Testis (tissue), 3 donors: ENCODE measurements around the gene ACCSL. TPM values are rescaled to one million over a fixed set of nuclear protein-coding genes. Genes with fewer than 3 reads are reported as not detected.
A peak's percentile ranks its signal among the peaks of the same experiment; 100 is the strongest.

ENCODE experiments used
- DNase-seq: peaks from one replicate; pipeline ENCODE4 v3.0.0-alpha.2; 2019
- H3K27ac ChIP-seq, 2 donors: fragments of 200-600 bp; sonication (generic); one replicate each; pipeline ENCODE4 v1.5.1; 2019
- H3K27me3 ChIP-seq: fragments of 200-600 bp; sonication (generic); one replicate; pipeline ENCODE4 v1.5.1; 2019
- H3K36me3 ChIP-seq: fragments of 200-600 bp; sonication (generic); one replicate; pipeline ENCODE4 v1.5.1; 2017; ENCODE audit warnings: low read depth; ENCODE audit errors: missing control alignments
- H3K4me1 ChIP-seq: fragments of 200-600 bp; sonication (generic); one replicate; pipeline ENCODE4 v1.5.1; 2019
- H3K4me3 ChIP-seq, 2 donors: fragments of 200-600 bp; sonication (generic); one replicate each; pipeline ENCODE4 v1.5.1; 2017 to 2019
- H3K9me3 ChIP-seq: fragments of 200-600 bp; sonication (generic); one replicate; pipeline ENCODE4 v1.5.1; 2017
- CTCF ChIP-seq, 3 experiments: fragments of 450-650 bp in 2 of 3; fragments of 200-600 bp in 1 of 3; sonication (generic) in 1 of 3; IDR thresholded peaks; one replicate each; pipeline ENCODE4 v1.5.1; 2016 to 2019; ENCODE audit warnings: antibody characterized with exemption in 3 of 3, mild to moderate bottlenecking in 2 of 3, moderate library complexity in 1 of 3
- POLR2A ChIP-seq: fragments of 450-650 bp; IDR thresholded peaks from one replicate; pipeline ENCODE4 v1.6.1; 2017; ENCODE audit warnings: antibody characterized with exemption, mild to moderate bottlenecking, moderate library complexity
- WGBS, 2 donors: methylation state at CpG; one replicate each; pipeline ENCODE4 v1.1.5; 2018; 5-methylcytosine and 5-hydroxymethylcytosine counted together
- intact Hi-C: fragments of 100-400 bp; cut with DNase I; formaldehyde crosslinking; loops from one replicate; pipeline ENCODE4 v1.15.1; 2023; ENCODE audit warnings: low total_unique reads
- polyA plus RNA-seq: library from polyadenylated mRNA; stranded (reverse); fragments of 350-450 nt; fragmentation: Illumina TruSeq; extraction: RNeasy Lipid Tissue Mini Kit (QIAGEN cat#74804); gene quantifications from one replicate; pipeline ENCODE4 v1.2.3, GENCODE V29; 2014; ENCODE audit warnings: low read depth, low replicate concordance; ENCODE audit not compliant: insufficient read depth
- total RNA-seq, 2 donors: library from RNA; depleted of rRNA; stranded (reverse); fragments of >200 nt; gene quantifications; one replicate each; pipeline ENCODE4 v1.2.3, GENCODE V29; 2016

ACCSL gene
- total and polyA plus RNA-seq, 3 donors from 2014 or later: 0.25 to 0.79 (median 0.67) TPM

GRCh38 chr11:44088871-44089270 is 41.1 kb downstream of the ACCSL start:
- no peak overlapping the region for H3K4me3 ChIP-seq
- H3K27me3 ChIP-seq: no peaks in the 10 kb centered on the region
- DNase-seq: no peak
- no peak overlapping the region for H3K27ac ChIP-seq
- no peaks in the 10 kb centered on the region for H3K9me3 ChIP-seq
- WGBS, 2 donors: 60 to 91% methylated on average over 4 of the region's 4 CpGs
- TF ChIP-seq CTCF (IDR thresholded peaks at IDR 0.05) (no peak), POLR2A (no peak)
- intact Hi-C loops: no loop called here
- no peaks in the 10 kb centered on the region for H3K36me3 ChIP-seq
- no peaks in the 10 kb centered on the region for H3K4me1 ChIP-seq

- no peak for DNase-seq
- Histone ChIP-seq H3K9me3 (no peaks in the 10 kb centered on the region), H3K4me1 (no peaks in the 10 kb centered on the region), H3K4me3 (no peak overlapping the region), H3K27ac (no peak overlapping the region), H3K36me3 (no peaks in the 10 kb centered on the region), H3K27me3 (no peaks in the 10 kb centered on the region)
- 86 to 100% methylated on average over 1 of the region's 1 CpG for WGBS, 2 donors
- TF ChIP-seq CTCF (IDR thresholded peaks at IDR 0.05): no peak
- no peak for TF ChIP-seq POLR2A
- intact Hi-C loops: loop anchor here (10.0 kb wide), 1 partner anchor 444 kb away; no protein-coding TSS in a partner anchor
These were observed 42.8 kb downstream of the ACCSL start for GRCh38 chr11:44090539-44090938.

GRCh38 chr11:44094260-44094868 is 46.6 kb downstream of the ACCSL start:
- Histone ChIP-seq H3K27ac (no peak overlapping the region), H3K4me1 (peaks cover 8% of the 10 kb centered on the region), H3K36me3 (no peaks in the 10 kb centered on the region), H3K27me3 (no peaks in the 10 kb centered on the region), H3K4me3 (no peak overlapping the region), H3K9me3 (no peaks in the 10 kb centered on the region)
- TF ChIP-seq POLR2A (no peak), CTCF (IDR thresholded peaks at IDR 0.05) (peak; percentile 51 to 79 (median 77))
- intact Hi-C loops: loop anchor here (10.0 kb wide), 1 partner anchor 440 kb away; no protein-coding TSS in a partner anchor
- WGBS, 2 donors: 19 to 24% methylated on average over 11 of the region's 11 CpGs
- DNase-seq: peak; percentile 94

- intact Hi-C loops: loop anchor here (10.0 kb wide), 1 partner anchor 439 kb away; no protein-coding TSS in a partner anchor
- Histone ChIP-seq H3K4me1 (peaks cover 8% of the 10 kb centered on the region), H3K27ac (peak within 1 kb of the TSS; percentile 55 to 70), H3K27me3 (no peaks in the 10 kb centered on the region), H3K4me3 (peak within 1 kb of the TSS; percentile 83 to 90), H3K36me3 (no peaks in the 10 kb centered on the region), H3K9me3 (no peaks in the 10 kb centered on the region)
- TF ChIP-seq CTCF (IDR thresholded peaks at IDR 0.05) (peak; percentile 84 to 96 (median 92)), POLR2A (no peak)
- peak; percentile 91 for DNase-seq
- WGBS, 2 donors: 0 to 1% methylated on average over 22 to 83 of the region's 83 CpGs
These were observed 48.0 kb downstream of the ACCSL start, which contains the start of gene EXT2 for GRCh38 chr11:44095506-44096359. EXT2 (plus strand) TSS chr11:44095678; CDS start chr11:44107713, 12,035 bp downstream.
